Choroid plexus epithelial cell (primary cell): Measurements from ENCODE around the gene FAM168B.
A peak's percentile ranks its signal among the peaks of the same experiment; 100 is the strongest.

Source experiments
- DNase-seq: peaks from one replicate; pipeline ENCODE4 v3.0.0-alpha.2; 2010; ENCODE audit warnings: low read depth
- H3K4me3 ChIP-seq: 2 replicates; pipeline ENCODE4 v1.5.1; 2011; ENCODE audit warnings: low read depth, mild to moderate bottlenecking, control low read depth, low read length, moderate library complexity
- CTCF ChIP-seq: conservative IDR thresholded peaks from 2 replicates; pipeline ENCODE4 v1.5.1; 2011; ENCODE audit warnings: low read depth, mild to moderate bottlenecking, control low read depth, inconsistent platforms, low read length, moderate library complexity

The FAM168B gene

DNA sequence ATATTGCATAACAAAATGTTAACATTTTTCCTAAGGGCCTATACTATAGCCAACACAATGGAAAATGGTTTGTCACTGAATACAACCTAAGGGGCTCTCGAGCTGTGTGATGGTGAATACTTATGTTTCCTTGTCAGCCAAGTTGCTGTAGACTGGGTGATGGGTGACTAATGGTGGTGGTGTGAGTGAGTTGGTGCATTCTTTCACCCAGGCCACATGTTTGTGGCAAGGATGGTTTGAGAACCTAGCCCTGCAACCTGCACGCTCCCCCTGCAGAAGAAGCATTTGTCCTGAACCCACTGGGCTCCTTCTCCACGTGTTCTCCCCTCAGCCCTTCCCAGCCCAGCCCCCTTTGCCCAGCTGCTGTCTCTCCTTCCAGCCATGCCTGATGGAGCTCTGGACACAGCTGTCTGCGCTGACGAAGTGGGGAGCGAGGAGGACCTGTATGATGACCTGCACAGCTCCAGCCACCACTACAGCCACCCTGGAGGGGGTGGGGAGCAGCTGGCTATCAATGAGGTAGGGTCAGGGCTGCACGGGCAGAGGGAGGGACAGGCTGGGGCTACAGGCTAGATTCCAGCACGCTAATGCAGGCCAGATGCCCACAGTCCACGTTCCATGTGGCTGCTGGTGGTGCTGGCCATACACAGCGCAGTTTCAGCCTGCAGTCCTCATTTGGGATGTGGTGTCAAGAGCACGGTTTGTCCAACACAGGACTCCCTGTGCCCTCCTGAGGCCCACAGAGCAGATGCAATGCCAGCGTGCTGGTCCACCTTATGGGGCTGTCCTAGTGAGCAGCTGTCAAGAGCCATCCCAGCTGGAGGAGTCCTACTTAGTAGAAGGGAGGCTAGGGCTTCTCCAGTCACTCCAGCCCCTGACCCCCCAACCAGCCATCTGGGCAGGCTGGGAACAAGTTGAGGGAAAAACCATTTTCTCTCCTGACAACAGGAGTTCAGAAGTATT, 65.4 kb downstream of the FAM168B start:
- no peak for DNase-seq
- TF ChIP-seq CTCF, result no peak

GRCh38 chr2:131026919-131027318, 66.3 kb downstream of the FAM168B start:
- no peak for DNase-seq

More for the DNA sequence above, 65.4 kb downstream of the FAM168B start:
- no peak overlapping the region for H3K4me3 ChIP-seq

DNA sequence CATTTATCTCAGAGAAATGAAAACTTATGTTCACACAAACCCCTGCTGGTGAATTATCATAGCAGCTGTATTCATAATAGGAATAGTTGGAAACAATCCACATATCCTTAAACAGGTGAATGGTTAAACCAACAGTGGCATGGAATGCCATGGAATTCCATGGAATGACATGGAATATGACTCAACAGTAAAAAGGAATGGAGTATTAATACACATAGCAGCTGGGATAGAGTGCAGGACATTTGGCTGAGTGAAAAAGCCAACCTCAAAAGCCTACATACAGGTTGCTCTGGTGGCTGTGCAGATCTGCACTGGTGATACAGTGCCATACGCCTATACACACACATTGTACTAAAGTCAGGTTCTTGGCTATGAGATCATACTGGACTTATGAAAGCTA, 69.5 kb downstream of the FAM168B start:
- no peak for DNase-seq
- H3K4me3 ChIP-seq, result no peak overlapping the region
- TF ChIP-seq CTCF, result no peak

More at GRCh38 chr2:131026919-131027318, 66.3 kb downstream of the FAM168B start:
- no peak overlapping the region for H3K4me3 ChIP-seq
- no peak for TF ChIP-seq CTCF

DNA sequence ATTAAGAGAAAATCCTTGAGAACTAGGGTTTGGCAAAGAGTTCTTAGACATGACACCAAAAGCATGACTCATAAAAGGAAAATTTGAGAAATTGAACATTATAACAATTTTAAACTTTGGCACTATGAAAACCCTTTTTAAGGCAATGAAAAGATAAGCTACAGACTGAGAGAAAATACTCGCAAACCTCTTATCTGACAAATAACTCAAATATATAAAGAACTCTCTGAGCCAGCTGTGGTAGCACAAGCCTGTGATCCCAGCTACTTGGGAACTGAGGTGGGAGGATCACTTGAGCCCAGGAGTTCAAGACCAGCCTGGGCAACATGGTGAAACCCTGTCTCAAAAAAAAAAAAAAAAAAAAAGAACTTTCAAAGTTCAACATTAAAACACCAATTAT, 70.5 kb downstream of the FAM168B start:
- peak; percentile 64 for DNase-seq
- no peak overlapping the region for H3K4me3 ChIP-seq
- TF ChIP-seq CTCF, result no peak

DNA sequence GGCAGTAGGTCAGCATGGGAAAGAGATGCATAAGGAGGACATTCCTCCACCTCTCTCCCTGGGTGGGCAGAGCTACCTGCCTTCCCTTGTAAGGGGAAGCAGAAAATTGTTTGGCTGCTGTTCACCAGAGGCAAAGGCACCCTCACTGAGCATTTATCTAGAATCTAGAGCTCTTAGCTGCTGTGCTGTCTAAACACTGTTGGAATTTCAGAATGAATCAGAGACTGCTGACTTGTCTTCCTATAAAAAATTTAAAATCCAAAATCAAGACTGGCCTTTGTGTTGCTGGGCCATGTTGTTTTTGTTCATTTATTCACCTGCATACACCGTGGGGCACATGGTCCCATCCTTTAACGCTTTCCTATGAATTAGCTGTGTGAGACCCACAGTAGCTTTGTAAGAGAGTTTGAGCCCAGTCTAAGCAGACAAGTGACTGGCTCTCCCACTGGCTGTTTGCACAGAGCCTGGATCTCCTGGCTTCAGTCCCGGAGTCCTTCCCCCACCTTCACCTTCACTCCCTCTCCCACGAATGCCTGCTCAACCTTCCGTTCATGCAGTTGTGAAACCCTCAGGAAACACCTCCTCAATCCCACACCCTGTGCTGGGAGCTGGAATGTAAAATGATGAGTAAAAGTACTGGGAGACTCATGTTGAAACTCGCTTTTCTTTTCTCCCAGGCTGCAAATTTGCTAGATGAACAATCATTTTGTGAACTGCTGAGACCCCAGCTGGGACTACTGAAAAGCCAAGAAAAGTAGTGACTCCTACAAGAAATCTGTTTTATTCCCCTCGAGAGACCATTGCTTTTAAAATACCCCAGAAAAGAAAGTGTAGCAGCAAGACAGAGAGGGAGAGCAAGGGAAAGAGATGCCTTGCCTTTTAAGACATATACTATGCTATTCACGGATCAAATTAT, 76.2 kb downstream of the FAM168B start:
- no peak for TF ChIP-seq CTCF
- DNase-seq, result peak; percentile 69
- no peak overlapping the region for H3K4me3 ChIP-seq

- no peak for TF ChIP-seq CTCF
- no peak overlapping the region for H3K4me3 ChIP-seq
- no peak for DNase-seq
Observed at GRCh38 chr2:131015764-131016163, 77.5 kb downstream of the FAM168B start.
